Upper lobe of right lung (tissue), 1 donor: ENCODE results near the gene BLCAP. TPM values are rescaled to one million over a fixed set of nuclear protein-coding genes. Genes with fewer than 3 reads are reported as not detected.
"Not testable (repeated sequence)": the region's sequence is repeated elsewhere in the genome, so short reads cannot be mapped to it uniquely, and the experiment has no call there.

Experiments
- ATAC-seq: fragments of 200-7000 bp; cut with Tn5 transposase; one replicate; pipeline ENCODE4 v1.9.1; 2020; ENCODE audit warnings: mild to moderate bottlenecking, moderate library complexity
- DNase-seq: peaks from one replicate; pipeline ENCODE4 v3.0.0-alpha.2; 2020
- H3K27ac ChIP-seq: fragments of 200-600 bp; one replicate; pipeline ENCODE4 v1.8.0; 2022
- H3K27me3 ChIP-seq: fragments of 200-600 bp; one replicate; pipeline ENCODE4 v1.8.0; 2022; ENCODE audit warnings: mild to moderate bottlenecking
- H3K36me3 ChIP-seq: fragments of 200-600 bp; one replicate; pipeline ENCODE4 v1.8.0; 2022
- H3K4me1 ChIP-seq: fragments of 200-600 bp; one replicate; pipeline ENCODE4 v1.8.0; 2022
- H3K4me3 ChIP-seq: fragments of 200-600 bp; one replicate; pipeline ENCODE4 v1.8.0; 2022; ENCODE audit warnings: mild to moderate bottlenecking
- H3K9me3 ChIP-seq: fragments of 200-600 bp; one replicate; pipeline ENCODE4 v1.8.0; 2022
- intact Hi-C: fragments of 100-400 bp; cut with DNase I; formaldehyde crosslinking; loops from one replicate; pipeline ENCODE4 v1.11.0; 2022
- total RNA-seq: library from RNA; stranded (reverse); fragmentation: NEBNext Ultra II Directional; extraction: Animal tissue kit (Norgen Biotek cat#: 25700); gene quantifications from one replicate; pipeline ENCODE4 v1.2.1, GENCODE V29; 2021
- TF ChIP-seq, protein P1 (sequence below): fragments of 200-600 bp; IDR thresholded peaks from one replicate; pipeline ENCODE4 v1.8.0; 2022; ENCODE audit warnings: antibody characterized with exemption
- donor health status: DM: no; HTN: yes; CAD: no; lungs with severe emphysema.

Gene BLCAP
- total RNA-seq, 1 donor from 2014 or later: 74.8 TPM

DNA sequence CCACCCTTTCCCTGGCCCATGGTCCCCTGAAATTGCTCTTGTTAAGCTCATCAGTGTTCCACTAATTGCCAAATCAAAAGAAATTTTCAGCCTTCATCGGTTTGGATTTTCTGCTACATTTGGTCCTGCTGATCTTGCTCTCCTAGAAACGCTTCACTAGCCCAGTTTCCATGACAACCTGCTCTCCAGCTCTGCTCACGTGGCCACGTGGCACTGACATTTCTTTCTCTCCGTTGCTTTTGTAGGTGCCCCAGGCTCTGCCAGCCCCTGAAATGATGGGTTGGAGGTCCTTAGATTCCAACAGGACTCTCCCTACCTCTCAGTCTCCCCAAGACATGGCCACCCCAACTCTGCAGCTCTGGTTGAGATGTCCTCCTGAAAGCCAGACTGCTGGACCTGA is 52.4 kb downstream of the BLCAP start:
- ATAC-seq (no peak), DNase-seq (no peak)
- H3K36me3 ChIP-seq: no peaks in the 10 kb centered on the region
- no peak overlapping the region for H3K27ac ChIP-seq
- H3K27me3 ChIP-seq: no peaks in the 10 kb centered on the region
- no peaks in the 10 kb centered on the region for H3K4me1 ChIP-seq
- no peaks in the 10 kb centered on the region for H3K9me3 ChIP-seq
- H3K4me3 ChIP-seq: no peak overlapping the region
- TF ChIP-seq, protein P1, sequence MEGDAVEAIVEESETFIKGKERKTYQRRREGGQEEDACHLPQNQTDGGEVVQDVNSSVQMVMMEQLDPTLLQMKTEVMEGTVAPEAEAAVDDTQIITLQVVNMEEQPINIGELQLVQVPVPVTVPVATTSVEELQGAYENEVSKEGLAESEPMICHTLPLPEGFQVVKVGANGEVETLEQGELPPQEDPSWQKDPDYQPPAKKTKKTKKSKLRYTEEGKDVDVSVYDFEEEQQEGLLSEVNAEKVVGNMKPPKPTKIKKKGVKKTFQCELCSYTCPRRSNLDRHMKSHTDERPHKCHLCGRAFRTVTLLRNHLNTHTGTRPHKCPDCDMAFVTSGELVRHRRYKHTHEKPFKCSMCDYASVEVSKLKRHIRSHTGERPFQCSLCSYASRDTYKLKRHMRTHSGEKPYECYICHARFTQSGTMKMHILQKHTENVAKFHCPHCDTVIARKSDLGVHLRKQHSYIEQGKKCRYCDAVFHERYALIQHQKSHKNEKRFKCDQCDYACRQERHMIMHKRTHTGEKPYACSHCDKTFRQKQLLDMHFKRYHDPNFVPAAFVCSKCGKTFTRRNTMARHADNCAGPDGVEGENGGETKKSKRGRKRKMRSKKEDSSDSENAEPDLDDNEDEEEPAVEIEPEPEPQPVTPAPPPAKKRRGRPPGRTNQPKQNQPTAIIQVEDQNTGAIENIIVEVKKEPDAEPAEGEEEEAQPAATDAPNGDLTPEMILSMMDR: no peak
- intact Hi-C loops: no loop called here

DNA sequence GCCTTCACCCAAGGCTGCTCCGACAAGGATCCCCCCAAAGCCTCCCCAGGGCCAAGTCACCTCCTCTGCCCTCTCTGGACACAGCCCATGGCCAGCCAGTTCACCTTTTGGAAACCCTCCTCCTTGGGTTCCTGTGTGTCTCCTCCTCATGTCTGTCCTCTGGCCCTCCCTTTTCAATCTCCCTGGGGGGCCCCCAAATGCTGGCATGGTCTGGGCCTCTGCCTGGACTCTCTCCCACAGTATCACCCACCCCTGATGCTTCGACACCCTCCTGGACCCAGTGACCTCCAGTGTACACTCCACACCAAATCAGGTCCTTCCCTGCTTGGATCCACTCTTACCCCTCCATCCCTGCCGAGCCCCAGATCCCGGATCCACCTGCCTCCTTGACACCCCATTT is 53.3 kb downstream of the BLCAP start:
- Histone ChIP-seq H3K4me3 (no peak overlapping the region), H3K4me1 (no peaks in the 10 kb centered on the region), H3K36me3 (no peaks in the 10 kb centered on the region), H3K27ac (no peak overlapping the region), H3K27me3 (no peaks in the 10 kb centered on the region), H3K9me3 (no peaks in the 10 kb centered on the region)
- intact Hi-C loops: no loop called here
- TF ChIP-seq, protein P1: no peak
- ATAC-seq: no peak
- no peak for DNase-seq

DNA sequence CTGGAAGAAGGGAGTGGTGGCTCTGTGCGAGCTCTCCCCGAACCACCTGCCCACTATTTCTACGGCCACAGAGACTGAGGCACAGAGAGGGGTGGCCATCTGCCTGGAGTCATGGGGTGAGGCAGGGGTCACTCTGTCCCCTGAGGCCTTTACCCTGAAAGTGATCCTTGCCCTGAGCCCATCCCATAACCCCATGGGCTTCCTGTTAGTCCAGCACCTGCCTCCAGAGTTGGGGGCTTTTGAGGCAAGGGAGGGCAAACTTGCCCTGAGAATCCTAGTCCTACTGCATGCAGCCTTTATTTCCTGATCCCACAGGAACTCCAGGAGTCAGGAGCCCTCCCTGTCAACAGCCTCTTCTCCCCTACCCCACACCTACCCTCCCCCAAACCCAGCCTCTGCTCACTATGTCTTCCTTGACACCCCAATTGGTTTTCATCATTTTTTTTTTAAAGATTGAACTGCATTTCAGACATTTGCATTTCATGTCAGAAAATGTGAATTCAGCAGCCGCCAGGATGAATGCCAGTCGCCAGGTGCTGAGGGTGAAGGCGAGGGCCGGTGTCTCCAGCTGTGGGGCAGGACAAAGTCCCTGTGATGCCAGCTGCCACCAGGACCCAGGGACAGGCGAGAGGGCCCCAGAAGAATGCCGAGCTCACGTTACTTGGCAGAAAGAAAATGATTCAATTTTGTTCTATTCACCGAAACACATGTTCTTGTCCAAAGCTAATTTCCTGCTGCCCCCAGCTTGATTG is 54.3 kb downstream of the BLCAP start:
- DNase-seq: no peak
- no peaks in the 10 kb centered on the region for H3K4me1 ChIP-seq
- no peaks in the 10 kb centered on the region for H3K9me3 ChIP-seq
- no peak overlapping the region for H3K27ac ChIP-seq
- no peak overlapping the region for H3K4me3 ChIP-seq
- ATAC-seq: no peak
- intact Hi-C loops: no loop called here
- TF ChIP-seq, protein P1: no peak
- H3K27me3 ChIP-seq: no peaks in the 10 kb centered on the region
- H3K36me3 ChIP-seq: no peaks in the 10 kb centered on the region

DNA sequence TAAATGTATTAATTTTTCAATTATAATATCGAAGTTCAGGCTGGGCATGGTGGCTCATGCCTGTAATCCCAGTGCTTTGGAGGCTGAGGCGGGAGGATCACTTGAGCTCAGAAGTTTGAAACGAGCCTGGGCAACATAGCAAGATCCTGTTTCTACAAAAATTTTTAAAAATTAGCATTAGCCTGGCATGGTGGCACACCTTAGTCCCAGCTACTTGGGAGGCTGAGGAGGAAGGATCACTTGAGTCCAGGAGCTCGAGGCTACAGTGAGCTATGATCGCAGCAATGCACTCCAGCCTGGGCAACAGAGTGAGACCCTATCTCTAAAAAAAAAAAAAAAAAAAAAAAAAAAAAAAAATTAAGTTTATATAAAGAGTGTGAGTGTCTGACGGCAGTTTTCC is 55.2 kb downstream of the BLCAP start:
- ATAC-seq, H3K4me3 ChIP-seq, H3K36me3 ChIP-seq, H3K4me1 ChIP-seq, H3K27ac ChIP-seq, DNase-seq, intact Hi-C loops, H3K9me3 ChIP-seq, H3K27me3 ChIP-seq: not testable (repeated sequence)

DNA sequence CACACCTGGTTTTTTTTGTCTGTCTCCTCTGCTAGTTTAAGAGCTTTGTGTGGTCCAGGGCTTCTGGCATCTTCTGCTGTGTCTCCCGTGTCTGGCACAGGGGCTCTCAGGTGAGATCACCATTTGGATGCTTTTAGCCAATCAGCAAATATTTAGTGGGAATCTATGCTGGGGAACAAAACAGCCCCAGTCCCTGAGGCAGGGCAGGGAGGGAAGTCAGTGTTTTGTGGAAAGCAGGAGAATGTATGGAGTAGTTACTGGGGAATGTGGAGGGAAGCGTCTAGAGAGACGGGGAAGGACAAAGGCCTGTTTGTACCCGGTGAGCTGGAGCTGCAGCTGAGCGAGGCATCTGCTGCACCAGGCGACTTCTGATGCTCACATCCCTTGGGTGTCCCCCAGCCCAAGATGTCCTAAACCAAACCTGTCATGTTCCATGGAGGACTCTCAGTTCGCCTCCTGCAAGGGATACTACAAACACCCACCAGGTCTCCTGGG is 55.9 kb downstream of the BLCAP start:
- no peaks in the 10 kb centered on the region for H3K27me3 ChIP-seq
- H3K9me3 ChIP-seq: no peaks in the 10 kb centered on the region
- no peak for DNase-seq
- ATAC-seq: no peak
- intact Hi-C loops: no loop called here
- H3K4me3 ChIP-seq: no peak overlapping the region
- H3K27ac ChIP-seq: no peak overlapping the region
- TF ChIP-seq, protein P1: no peak
- H3K36me3 ChIP-seq: no peaks in the 10 kb centered on the region
- H3K4me1 ChIP-seq: no peaks in the 10 kb centered on the region

DNA sequence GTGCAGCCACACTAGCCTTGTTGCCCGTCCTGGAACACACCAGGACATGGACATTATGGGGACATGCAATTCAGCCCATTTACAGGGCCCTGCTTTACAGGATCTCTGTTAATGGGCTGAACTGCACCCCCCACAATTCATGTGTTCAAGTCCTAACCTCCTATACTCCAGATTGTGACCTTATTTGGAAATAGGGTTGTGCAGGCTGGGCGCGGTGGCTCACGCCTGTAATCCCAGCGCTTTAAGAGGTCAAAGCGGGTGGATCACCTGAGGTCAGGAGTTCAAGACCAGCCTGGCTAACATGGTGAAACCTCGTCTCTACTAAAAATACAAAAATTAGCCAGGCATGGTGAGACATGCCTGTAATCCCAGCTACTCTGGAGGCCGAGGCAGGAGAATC is 57.5 kb downstream of the BLCAP start:
- H3K27me3 ChIP-seq, DNase-seq, H3K4me3 ChIP-seq, H3K27ac ChIP-seq, H3K9me3 ChIP-seq, H3K4me1 ChIP-seq, H3K36me3 ChIP-seq, intact Hi-C loops, ATAC-seq: not testable (repeated sequence)
